ENCODE measurements around the gene LPCAT1. TPM values are rescaled to one million over a fixed set of nuclear protein-coding genes. Genes with fewer than 3 reads are reported as not detected.

LPCAT1 gene
- total and polyA plus RNA-seq, 2 experiments from 2014 or later: 78.0 to 255 TPM

DNA sequence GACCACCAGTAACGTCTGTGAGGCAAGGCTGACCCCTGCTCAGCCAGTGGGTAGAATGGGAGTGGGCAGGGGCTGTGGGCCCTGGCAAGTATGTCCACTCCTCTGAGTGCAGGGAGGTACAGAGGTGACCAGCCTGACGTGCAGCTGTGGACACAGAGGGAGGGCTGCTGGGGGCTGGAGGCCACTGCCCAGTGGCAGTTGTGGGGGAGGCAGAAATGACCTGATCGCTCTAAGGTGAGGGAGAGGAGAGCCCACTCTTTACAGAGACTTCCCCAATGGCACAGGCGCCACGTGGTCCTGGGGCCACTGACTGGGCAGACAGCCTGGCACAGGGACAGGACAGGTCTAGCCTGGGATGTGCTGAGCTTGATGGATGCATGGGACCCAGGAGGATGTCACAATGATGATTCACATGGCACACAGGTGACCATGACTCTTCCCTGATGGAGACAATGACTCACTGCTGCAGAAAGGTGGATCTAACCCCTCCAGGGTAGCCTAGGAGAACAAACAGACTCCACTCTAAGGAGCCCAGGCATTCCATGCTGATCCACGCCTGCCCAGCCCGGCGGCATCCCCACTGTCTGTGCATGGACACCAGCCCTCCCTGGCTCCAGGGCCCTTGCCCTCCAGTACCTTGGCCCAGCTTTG lies 7.7 kb downstream of the LPCAT1 start:
- H3K36me3 Mint-ChIP-seq (ENCODE audit: low read depth): peaks cover 59% of the 10 kb centered on the region
- no peak overlapping the region for H2AFZ ChIP-seq
- no peak for DNase-seq (ENCODE audit: low spot score)
- peaks cover 88% of the 10 kb centered on the region for H3K79me2 ChIP-seq (replicated peaks; ENCODE audit: insufficient read depth)
- peaks cover 83% of the 10 kb centered on the region for H3K4me1 Mint-ChIP-seq
- peaks cover 16% of the 10 kb centered on the region for H4K20me1 ChIP-seq (replicated peaks; ENCODE audit: insufficient read depth)
- no peaks in the 10 kb centered on the region for H3K27me3 ChIP-seq (ENCODE audit: insufficient read depth)
- peaks cover 42% of the 10 kb centered on the region for H3K27me3 Mint-ChIP-seq (ENCODE audit: insufficient read depth, low read depth, poor library complexity)
- peaks cover 31% of the 10 kb centered on the region for H3F3A ChIP-seq (replicated peaks; ENCODE audit: low read depth)
- TF ChIP-seq STAT1 (IDR thresholded peaks at IDR 0.05; ENCODE audit: unreplicated experiment) (no peak), EZH2 (IDR thresholded peaks at IDR 0.05; ENCODE audit: low read depth, unreplicated experiment) (no peak), POLR2AphosphoS5 (IDR thresholded peaks at IDR 0.05; ENCODE audit: low read depth) (no peak), ZNF114 (CRISPR knock-in tag; IDR thresholded peaks at IDR 0.05) (no peak), CREB1 (CRISPR knock-in tag; IDR thresholded peaks at IDR 0.05; ENCODE audit: low read depth) (no peak)
- TF ChIP-seq, protein P1, sequence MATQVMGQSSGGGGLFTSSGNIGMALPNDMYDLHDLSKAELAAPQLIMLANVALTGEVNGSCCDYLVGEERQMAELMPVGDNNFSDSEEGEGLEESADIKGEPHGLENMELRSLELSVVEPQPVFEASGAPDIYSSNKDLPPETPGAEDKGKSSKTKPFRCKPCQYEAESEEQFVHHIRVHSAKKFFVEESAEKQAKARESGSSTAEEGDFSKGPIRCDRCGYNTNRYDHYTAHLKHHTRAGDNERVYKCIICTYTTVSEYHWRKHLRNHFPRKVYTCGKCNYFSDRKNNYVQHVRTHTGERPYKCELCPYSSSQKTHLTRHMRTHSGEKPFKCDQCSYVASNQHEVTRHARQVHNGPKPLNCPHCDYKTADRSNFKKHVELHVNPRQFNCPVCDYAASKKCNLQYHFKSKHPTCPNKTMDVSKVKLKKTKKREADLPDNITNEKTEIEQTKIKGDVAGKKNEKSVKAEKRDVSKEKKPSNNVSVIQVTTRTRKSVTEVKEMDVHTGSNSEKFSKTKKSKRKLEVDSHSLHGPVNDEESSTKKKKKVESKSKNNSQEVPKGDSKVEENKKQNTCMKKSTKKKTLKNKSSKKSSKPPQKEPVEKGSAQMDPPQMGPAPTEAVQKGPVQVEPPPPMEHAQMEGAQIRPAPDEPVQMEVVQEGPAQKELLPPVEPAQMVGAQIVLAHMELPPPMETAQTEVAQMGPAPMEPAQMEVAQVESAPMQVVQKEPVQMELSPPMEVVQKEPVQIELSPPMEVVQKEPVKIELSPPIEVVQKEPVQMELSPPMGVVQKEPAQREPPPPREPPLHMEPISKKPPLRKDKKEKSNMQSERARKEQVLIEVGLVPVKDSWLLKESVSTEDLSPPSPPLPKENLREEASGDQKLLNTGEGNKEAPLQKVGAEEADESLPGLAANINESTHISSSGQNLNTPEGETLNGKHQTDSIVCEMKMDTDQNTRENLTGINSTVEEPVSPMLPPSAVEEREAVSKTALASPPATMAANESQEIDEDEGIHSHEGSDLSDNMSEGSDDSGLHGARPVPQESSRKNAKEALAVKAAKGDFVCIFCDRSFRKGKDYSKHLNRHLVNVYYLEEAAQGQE (IDR thresholded peaks at IDR 0.05; ENCODE audit: unreplicated experiment): no peak
- TF ChIP-seq, protein P2, sequence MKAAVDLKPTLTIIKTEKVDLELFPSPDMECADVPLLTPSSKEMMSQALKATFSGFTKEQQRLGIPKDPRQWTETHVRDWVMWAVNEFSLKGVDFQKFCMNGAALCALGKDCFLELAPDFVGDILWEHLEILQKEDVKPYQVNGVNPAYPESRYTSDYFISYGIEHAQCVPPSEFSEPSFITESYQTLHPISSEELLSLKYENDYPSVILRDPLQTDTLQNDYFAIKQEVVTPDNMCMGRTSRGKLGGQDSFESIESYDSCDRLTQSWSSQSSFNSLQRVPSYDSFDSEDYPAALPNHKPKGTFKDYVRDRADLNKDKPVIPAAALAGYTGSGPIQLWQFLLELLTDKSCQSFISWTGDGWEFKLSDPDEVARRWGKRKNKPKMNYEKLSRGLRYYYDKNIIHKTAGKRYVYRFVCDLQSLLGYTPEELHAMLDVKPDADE (IDR thresholded peaks at IDR 0.05): no peak
- TF ChIP-seq, protein P3, sequence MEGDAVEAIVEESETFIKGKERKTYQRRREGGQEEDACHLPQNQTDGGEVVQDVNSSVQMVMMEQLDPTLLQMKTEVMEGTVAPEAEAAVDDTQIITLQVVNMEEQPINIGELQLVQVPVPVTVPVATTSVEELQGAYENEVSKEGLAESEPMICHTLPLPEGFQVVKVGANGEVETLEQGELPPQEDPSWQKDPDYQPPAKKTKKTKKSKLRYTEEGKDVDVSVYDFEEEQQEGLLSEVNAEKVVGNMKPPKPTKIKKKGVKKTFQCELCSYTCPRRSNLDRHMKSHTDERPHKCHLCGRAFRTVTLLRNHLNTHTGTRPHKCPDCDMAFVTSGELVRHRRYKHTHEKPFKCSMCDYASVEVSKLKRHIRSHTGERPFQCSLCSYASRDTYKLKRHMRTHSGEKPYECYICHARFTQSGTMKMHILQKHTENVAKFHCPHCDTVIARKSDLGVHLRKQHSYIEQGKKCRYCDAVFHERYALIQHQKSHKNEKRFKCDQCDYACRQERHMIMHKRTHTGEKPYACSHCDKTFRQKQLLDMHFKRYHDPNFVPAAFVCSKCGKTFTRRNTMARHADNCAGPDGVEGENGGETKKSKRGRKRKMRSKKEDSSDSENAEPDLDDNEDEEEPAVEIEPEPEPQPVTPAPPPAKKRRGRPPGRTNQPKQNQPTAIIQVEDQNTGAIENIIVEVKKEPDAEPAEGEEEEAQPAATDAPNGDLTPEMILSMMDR (conservative IDR thresholded peaks at IDR 0.05; ENCODE audit: low read depth in 2 of 2): no peak
- H3K4me2 ChIP-seq: peak overlapping the region; percentile 75
- H3K9me2 ChIP-seq (ENCODE audit: insufficient read depth): no peaks in the 10 kb centered on the region
- peaks cover 18% of the 10 kb centered on the region for H3K36me3 ChIP-seq (ENCODE audit: insufficient read depth)
- H3K27ac Mint-ChIP-seq: peak overlapping the region; percentile 99
- peak overlapping the region; percentile 44; the same call in 1 of the 2 replicates for H3K4me3 ChIP-seq
- peaks cover 65% of the 10 kb centered on the region for H3K4me1 ChIP-seq (ENCODE audit: insufficient read depth)
- peak; percentile 3 for ATAC-seq
- peak overlapping the region; percentile 65; the same call in 2 of the 3 replicates for H3K4me3 Mint-ChIP-seq
- no peaks in the 10 kb centered on the region; the same call in 2 of the 3 replicates for H3K9me3 Mint-ChIP-seq
- H3K27ac ChIP-seq (ENCODE audit: low read depth): peak overlapping the region; percentile 99

All from GM23338 (cell line).